ENCODE measurements around the gene TLR1.
"Not testable (repeated sequence)": the region's sequence is repeated elsewhere in the genome, so short reads cannot be mapped to it uniquely, and the experiment has no call there.

TLR1 gene

DNA sequence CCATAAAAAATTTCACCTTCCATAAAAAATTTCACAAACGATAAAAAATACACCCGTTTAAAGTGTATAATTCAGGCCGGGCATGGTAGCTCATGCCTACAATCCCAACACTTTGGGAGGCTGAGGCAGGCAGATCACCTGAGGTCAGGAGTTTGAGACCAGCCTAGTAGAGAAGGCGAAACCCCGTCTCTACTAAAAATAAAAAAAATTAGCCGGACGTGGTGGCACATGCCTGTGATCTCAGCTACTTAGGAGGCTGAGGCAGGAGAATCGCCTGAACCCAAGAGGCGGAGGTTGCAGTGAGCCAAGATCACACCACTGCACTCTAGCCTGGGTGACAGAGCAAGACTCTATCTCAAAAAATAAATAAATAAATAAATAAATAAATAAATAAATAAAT, 1.7 kb upstream of the TLR1 start:
- not testable (repeated sequence) for DNase-seq

GRCh38 chr4:38805530-38806145, 1.0 kb upstream of the TLR1 start:
- DNase-seq, result no peak

DNA sequence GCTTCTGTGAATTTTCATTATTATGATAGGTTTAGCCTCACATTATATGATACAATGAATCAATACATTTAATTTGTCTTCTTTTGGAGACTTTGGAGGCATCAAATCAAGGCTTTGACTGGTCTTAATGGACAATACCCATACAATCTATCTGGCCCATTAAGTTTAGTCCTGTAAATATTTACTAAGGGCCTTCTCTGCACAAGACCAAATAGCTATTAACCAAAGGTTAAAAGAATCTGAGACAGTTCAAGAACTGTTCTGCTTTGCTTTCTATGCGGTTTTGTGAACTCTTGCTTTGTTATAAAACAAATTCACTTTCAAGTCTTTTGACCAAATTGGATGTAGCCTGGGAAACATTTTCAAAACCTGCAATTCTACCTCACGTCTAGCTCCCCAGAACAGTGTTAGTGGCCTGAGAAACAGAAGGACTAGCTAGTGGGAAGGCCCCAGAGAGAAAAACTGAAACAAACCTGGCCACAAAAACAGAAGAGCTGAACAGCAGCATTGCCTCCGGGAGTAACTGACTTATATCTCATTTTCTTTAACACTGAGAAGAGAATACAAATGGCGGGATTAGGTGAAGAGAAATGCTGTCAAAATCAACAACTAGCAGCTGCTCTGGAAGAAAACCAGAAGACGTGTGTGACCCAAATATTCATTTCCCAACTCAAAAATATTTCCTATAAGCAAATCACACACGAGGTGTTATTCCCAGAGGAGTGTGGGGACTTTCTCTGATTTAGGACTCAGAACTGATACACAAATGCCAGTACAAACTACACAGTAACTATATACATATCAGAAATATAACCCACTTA, 548 bp downstream of the TLR1 start:
- peak; percentile 14 for DNase-seq

GRCh38 chr4:38802561-38803355, 1.8 kb downstream of the TLR1 start:
- no peak for DNase-seq

- DNase-seq, result no peak
Measured at GRCh38 chr4:38800961-38801450, 3.6 kb downstream of the TLR1 start.

GRCh38 chr4:38800366-38800765, 4.2 kb downstream of the TLR1 start:
- DNase-seq, result no peak

DNA sequence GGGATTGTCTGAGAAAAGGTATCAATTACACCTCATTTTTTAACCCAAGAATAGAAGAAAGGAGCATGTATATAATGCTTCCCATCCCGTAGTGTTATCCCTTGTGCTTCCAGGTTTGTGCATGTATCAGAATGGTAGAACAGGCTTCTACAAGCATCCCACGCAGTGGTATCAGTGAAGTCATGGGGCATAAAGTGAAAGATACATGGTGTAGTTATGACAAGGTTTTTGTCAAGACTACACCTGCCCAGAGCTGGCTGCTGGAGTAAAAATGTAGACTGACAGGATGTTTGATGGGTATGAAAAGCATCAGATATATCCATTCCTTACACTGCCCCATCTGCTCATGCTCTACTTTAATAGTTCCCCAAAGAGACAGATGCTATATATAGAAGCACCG, 9.5 kb downstream of the TLR1 start:
- DNase-seq, result no peak

GRCh38 chr4:38794051-38794450, 10.5 kb downstream of the TLR1 start:
- DNase-seq, result no peak

DNA sequence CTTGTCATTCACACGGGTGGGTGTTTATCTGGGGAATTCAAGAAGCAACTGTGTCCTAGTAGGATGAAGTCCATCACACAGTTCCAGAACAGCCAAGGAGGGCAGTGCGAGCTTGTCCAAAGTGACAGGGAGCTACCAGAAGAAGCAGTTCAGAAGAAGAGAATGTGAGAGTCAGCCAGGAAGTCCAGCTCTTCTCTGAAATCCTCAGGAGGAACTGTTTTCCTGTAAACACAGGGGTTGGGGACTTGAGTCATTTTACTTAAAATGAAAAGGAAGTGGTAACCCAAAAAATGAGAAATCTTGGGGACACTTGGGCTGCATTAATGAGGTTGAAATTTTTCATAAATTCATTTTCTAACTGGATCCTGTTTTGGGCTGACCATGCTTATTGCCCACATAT, 13.6 kb downstream of the TLR1 start:
- DNase-seq, result no peak

GRCh38 chr4:38788317-38788716, 16.3 kb downstream of the TLR1 start:
- no peak for DNase-seq

DNA sequence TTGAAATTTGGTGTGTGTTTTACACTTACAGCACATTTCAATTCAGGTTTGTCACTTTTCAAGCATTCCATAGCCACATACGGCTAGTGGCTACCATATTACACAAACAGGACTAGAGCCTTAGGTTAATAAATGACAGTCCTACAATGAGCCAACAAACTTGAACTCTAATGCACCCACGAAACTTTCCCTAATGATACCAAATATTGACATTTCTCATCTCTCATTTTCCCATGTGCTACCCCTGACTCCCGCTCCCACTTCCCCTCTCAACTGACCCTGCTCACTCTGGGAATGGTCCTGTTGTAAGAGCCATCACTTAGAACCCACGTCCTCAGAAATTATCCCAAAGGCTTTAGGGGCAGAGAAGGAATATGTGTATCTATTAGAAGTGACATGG, 16.9 kb downstream of the TLR1 start:
- DNase-seq, result no peak

DNA sequence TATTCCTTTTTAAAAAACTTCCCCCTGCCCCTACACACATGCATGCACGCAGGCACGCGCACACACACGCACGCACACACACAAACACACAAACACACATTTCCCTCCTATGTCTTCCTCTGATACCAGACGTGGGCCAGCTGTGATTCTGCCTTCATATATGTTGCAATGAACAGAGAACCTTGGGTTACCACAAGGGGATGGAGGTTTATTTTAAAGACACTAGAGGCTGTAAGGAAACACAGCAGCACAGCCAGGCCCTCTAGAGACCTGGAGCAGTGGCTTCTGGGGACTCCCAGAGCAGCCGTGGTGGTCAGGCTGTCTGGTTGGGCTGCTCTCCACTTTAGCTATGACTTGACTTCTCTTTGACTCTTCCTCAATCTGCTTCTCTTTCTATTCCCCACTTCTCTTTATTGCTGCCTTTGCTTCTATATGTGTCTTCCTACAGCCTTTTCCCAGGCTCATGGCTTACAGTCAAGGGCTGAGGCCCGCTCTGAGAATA, 18.6 kb downstream of the TLR1 start:
- no peak for DNase-seq

DNA sequence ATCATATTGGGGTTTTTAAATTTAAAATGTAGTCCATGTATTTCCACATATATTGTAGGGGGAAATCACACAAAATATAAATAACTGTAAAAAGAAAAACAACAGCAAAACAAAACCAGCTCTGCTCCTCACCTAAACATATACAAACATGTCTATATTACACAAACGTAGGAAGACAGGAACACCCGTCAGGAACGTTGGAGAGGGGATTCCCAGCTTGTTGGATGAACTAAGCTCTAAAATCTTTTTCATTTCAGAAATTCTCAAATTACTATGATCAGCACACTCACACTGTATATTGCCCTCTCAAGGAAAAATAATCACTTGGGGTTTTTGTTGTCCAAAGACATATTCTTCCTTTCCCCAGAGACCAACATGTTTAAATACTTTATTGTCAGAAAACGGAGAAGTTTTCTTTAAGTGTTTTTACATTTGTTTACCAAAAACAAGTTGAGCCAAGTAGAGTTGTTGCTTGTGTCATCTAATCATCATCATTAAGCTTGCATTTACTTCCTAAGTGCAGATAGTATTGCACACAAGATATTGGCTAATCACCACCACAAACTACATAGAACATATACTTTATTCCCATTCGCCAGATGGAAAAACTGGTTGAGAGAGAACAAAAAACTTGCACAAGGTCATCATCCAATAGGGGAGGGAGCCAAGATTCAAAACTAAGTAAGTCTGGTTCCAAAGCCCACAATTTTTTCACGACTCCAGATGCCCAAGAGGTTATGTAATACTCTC, 19.4 kb downstream of the TLR1 start:
- DNase-seq, result no peak

GRCh38 chr4:38784141-38784540, 20.4 kb downstream of the TLR1 start:
- no peak for DNase-seq

DNA sequence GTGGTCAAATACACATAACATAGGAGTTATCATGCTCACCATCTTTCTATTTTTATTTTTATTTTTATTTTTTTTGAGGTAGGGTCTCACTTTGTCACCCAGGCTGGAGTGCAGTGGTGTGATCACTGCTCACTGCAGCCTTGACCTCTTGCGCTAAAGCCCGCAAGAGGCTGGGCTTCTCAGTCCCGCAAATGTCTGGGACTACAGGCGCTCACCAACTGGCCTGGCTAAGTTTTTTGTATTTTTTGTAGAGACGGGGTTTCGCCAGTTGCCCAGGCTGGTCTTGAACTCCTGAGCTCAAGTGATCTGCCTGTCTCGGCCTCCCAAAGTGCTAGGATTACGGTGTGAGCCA, 21.5 kb downstream of the TLR1 start:
- DNase-seq, result no peak

DNA sequence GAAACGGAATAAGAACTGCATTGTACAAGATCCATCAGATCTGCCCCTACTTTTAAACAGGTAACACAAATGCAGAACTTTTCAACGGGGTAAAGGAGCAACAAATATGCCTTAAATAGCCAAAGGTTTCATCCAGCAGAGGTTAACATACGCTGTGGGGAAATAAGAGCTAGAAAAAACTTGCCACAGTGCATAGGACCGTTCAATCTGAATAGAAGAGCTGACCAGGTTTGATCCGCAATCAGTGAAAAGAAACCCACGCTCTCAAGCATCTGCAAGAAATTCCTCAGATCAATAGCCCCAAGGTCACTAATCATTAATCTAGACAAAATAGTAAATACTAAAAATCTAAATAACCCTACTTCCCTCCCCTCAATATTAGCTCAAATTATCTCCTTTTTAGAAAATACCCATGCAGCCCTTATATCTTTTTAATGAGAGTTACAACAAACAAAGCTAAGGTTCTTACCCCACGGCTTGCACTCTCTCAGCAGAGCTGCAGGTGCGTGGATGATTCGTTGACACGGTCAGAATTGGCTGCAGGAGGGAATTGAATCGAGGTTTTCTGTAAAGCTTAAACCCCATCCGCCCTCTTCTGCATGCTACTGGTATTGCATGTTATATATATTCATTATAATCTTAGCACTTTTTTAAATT, 22.0 kb downstream of the TLR1 start, which contains the start of gene TLR10:
Gene TLR10, minus strand, starts transcription at position 539 of the 657 bp plus-strand sequence. CDS start 7,400 bp downstream, outside the sequence.
- DNase-seq, result no peak

GRCh38 chr4:38781854-38782261, 22.7 kb downstream of the TLR1 start:
- DNase-seq, result no peak

DNA sequence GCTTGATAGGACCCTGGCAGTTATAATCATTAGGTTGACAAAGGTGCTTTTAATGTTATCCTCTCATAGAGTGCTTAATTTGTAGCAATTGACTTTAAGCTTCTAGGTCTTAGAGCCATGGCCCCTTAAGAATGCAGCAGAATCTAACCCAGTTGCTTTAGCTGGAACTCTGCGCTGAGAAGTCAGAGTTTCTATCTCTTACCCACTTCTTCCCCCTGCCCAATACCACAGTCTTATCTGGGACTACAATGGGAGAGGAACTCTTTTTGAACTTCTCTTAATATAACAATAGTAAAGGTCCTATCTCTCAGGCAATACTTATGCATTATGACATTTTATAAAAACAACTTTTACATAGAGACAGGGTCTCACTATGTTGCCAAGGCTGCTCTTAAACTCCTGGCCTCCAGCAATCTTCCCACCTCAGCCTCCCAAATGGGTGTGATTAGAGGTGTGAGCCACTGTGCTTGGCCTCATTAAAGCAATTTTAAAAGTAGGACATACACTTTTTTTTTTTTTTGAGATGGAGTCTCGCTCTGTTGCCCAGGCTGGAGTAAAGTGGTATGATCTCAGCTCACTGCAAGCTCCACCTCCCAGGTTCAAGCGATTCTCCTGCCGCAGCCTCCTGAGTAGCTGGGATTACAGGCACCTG, 23.6 kb downstream of the TLR1 start:
- DNase-seq, result no peak

DNA sequence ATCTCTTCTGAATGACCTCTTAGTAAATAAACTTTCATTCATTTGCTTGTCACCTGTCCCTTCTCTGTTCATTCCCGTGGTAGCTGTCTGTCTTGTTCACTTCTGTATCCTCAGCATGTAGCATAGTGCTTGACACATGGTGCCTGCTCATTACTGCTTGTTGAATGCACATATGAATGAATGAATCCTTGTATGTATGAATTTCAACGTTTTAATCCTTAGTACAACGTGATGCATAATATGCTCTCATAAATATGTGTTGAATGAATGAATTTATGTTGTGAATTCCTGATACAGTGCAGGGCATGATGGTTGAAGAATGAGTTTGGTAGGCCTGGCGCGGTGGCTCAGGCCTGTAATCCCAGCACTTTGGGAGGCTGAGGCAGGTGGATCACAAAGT, 24.8 kb downstream of the TLR1 start:
- DNase-seq, result no peak

GRCh38 chr4:38777925-38778324, 26.7 kb downstream of the TLR1 start:
- DNase-seq, result not testable (repeated sequence)

DNA sequence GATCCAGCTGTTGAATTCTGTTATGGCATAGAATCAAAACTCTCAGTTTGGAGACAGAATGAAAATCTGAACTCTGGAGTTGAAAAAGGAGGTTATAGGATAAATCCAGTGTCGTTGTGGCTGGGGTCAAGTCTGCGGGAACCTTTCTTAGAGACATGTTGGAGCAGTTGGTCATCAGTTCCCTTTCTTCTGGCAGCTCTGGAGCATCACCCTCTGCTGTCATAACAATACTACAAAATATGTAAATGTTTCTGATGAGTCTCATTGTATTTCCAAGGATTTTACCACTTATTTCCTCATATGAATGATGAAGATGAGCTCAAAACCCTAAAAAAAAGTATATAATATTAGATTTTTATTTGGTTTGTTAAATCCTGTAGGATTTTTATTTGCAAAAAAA, 29.3 kb downstream of the TLR1 start:
- no peak for DNase-seq
